Muscle of arm (tissue), 12 donors: ENCODE data around the gene KDSR. TPM values are rescaled to one million over a fixed set of nuclear protein-coding genes. Genes with fewer than 3 reads are reported as not detected.

Experiments used
- DNase-seq: peaks from one replicate; pipeline ENCODE4 v3.0.0-alpha.2; 2013
- polyA plus RNA-seq, 12 donors: library from polyadenylated mRNA; unstranded; fragments of 120-200 nt; gene quantifications; one replicate each; pipeline ENCODE4 v1.2.1, GENCODE V29; 2013; ENCODE audit not compliant: insufficient read length in 12 of 12

Gene KDSR
- polyA plus RNA-seq, 12 donors, result 25.5 to 45.7 (median 29.9) TPM; not detected in 1

GRCh38 chr18:63309422-63309821 lies 57.6 kb downstream of the KDSR start:
- no peak for DNase-seq

- DNase-seq, result no peak
Measured at GRCh38 chr18:63307551-63308200, 59.3 kb downstream of the KDSR start.

GRCh38 chr18:63306819-63307550 lies 60.0 kb downstream of the KDSR start:
- no peak for DNase-seq

GRCh38 chr18:63306249-63306648 lies 60.8 kb downstream of the KDSR start:
- no peak for DNase-seq

GRCh38 chr18:63303547-63303946 lies 63.5 kb downstream of the KDSR start:
- no peak for DNase-seq

GRCh38 chr18:63302636-63303405 lies 64.2 kb downstream of the KDSR start:
- no peak for DNase-seq

GRCh38 chr18:63302220-63302619 lies 64.8 kb downstream of the KDSR start:
- DNase-seq, result no peak

- no peak for DNase-seq
Measured at GRCh38 chr18:63301434-63301833, 65.6 kb downstream of the KDSR start.

GRCh38 chr18:63299837-63300745 lies 66.9 kb downstream of the KDSR start:
- no peak for DNase-seq

GRCh38 chr18:63298400-63299365 lies 68.3 kb downstream of the KDSR start:
- no peak for DNase-seq

- no peak for DNase-seq
Measured at GRCh38 chr18:63297687-63298399, 69.2 kb downstream of the KDSR start.

- no peak for DNase-seq
Measured at GRCh38 chr18:63293935-63294334, 73.1 kb downstream of the KDSR start.

GRCh38 chr18:63292831-63293683 lies 73.9 kb downstream of the KDSR start:
- no peak for DNase-seq

GRCh38 chr18:63291278-63291677 lies 75.7 kb downstream of the KDSR start:
- no peak for DNase-seq

- DNase-seq, result no peak
Measured at GRCh38 chr18:63290821-63291200, 76.2 kb downstream of the KDSR start.

GRCh38 chr18:63290166-63290820 lies 76.7 kb downstream of the KDSR start:
- DNase-seq, result no peak

GRCh38 chr18:63288311-63288710 lies 78.7 kb downstream of the KDSR start:
- no peak for DNase-seq

GRCh38 chr18:63287691-63288220 lies 79.2 kb downstream of the KDSR start:
- DNase-seq, result no peak
